ENCODE results near the gene SOCS2. TPM values are rescaled to one million over a fixed set of nuclear protein-coding genes. Genes with fewer than 3 reads are reported as not detected.

The SOCS2 gene
- total RNA-seq, 4 donors from 2014 or later = 18.8 to 76.8 (median 42.0) TPM

DNA sequence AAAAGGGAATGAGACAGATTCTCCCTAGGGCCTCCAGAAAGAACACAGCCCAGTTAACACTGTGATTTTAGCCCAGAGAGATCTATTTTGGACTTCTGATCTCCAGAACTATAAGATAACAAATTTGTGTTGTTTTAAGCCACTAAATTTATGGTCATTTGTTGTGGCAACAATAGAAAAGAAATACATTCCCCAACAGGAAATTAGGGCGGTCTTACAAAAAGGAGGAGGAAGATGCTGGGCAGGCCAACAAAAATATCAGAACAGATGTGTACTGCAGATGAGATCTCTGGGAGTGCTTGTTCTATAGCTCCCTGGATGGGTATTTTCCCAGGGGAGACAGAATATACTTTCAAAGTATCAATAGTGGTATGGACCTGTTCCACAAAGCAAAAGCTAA, 32.0 kb upstream of the SOCS2 start:
- WGBS, 2 donors = 38 to 53% methylated on average over 1 of the region's 1 CpG
- Histone ChIP-seq H3K27ac (no peak overlapping the region), H3K36me3 (no peaks in the 10 kb centered on the region), H3K4me1 (no peaks in the 10 kb centered on the region), H3K4me3 (no peak overlapping the region), H3K9me3 (no peaks in the 10 kb centered on the region), H3K27me3 (no peaks in the 10 kb centered on the region)
- TF ChIP-seq, protein P1, sequence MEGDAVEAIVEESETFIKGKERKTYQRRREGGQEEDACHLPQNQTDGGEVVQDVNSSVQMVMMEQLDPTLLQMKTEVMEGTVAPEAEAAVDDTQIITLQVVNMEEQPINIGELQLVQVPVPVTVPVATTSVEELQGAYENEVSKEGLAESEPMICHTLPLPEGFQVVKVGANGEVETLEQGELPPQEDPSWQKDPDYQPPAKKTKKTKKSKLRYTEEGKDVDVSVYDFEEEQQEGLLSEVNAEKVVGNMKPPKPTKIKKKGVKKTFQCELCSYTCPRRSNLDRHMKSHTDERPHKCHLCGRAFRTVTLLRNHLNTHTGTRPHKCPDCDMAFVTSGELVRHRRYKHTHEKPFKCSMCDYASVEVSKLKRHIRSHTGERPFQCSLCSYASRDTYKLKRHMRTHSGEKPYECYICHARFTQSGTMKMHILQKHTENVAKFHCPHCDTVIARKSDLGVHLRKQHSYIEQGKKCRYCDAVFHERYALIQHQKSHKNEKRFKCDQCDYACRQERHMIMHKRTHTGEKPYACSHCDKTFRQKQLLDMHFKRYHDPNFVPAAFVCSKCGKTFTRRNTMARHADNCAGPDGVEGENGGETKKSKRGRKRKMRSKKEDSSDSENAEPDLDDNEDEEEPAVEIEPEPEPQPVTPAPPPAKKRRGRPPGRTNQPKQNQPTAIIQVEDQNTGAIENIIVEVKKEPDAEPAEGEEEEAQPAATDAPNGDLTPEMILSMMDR (IDR thresholded peaks at IDR 0.05) = no peak
- no peak for TF ChIP-seq EP300 (IDR thresholded peaks at IDR 0.05)
- TF ChIP-seq POLR2A (IDR thresholded peaks at IDR 0.05) = no peak
- DNase-seq (ENCODE audit: low spot score in 2 of 2) = no peak

DNA sequence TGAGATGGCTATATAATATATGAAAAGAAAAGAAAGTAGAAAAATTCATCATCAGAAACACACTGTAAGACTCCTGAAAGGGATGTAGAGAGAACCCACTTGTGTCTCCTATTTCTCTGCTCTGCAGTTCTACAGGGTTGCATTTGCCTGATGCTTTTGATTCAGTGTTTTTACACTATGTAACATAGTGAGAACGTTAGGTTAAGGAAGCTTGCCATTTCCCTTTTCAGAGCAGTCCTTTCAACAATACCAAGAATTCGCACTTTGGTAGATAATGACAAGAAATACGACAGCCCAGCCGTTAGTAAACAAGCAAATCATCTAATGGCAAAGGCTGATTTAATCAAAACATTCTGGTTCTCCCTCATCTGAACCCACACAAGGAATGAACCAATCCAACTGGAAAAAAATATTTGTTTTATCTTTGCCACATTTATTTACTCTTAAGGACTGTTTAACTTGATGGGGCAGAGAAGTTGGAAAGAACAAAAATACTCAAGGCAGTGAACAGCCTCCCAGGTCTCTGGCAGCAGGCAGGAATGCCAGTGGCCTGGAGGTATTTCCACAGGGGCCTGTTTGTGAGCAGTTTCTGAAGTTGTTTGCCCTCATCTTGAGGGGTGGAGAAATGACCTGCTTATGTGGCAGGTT, 30.8 kb upstream of the SOCS2 start:
- 62 to 70% methylated on average over 4 of the region's 4 CpGs for WGBS, 2 donors

DNA sequence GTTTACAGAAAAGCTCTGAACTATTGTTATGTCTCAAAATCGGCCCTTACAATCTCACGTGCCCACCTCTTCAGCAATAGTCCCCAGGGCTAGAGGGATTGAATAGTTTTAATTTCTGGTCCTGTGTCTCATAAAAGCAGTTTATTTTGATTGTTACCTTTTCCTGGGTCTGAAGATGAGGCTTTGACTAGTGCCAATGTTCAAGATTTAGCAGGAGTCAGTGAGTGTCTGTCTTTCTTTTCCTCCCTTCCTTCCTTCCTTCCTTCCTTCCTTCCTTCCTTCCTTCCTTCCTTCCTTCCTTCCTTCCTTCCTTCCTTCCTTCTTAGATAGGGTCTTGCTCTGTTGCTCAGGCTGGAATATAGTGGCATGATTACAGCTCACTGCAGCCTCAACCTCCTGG, 24.7 kb upstream of the SOCS2 start:
- 78 to 85% methylated on average over 2 of the region's 2 CpGs for WGBS, 2 donors
- H3K9me3 ChIP-seq = no peaks in the 10 kb centered on the region
- TF ChIP-seq POLR2A (IDR thresholded peaks at IDR 0.05) (no peak), EP300 (IDR thresholded peaks at IDR 0.05) (no peak)
- TF ChIP-seq, protein P1 (IDR thresholded peaks at IDR 0.05) = no peak
- H3K4me3 ChIP-seq = no peak overlapping the region
- H3K36me3 ChIP-seq = no peaks in the 10 kb centered on the region
- no peaks in the 10 kb centered on the region for H3K27me3 ChIP-seq
- H3K4me1 ChIP-seq = no peaks in the 10 kb centered on the region
- DNase-seq (ENCODE audit: low spot score in 2 of 2) = no peak
- no peak overlapping the region for H3K27ac ChIP-seq

More for the DNA sequence above, 30.8 kb upstream of the SOCS2 start:
- Histone ChIP-seq H3K36me3 (no peaks in the 10 kb centered on the region), H3K4me1 (no peaks in the 10 kb centered on the region), H3K4me3 (no peak overlapping the region), H3K27me3 (no peaks in the 10 kb centered on the region), H3K27ac (no peak overlapping the region), H3K9me3 (no peaks in the 10 kb centered on the region)
- TF ChIP-seq POLR2A (IDR thresholded peaks at IDR 0.05) (no peak), EP300 (IDR thresholded peaks at IDR 0.05) (no peak)
- no peak for DNase-seq (ENCODE audit: low spot score in 2 of 2)

DNA sequence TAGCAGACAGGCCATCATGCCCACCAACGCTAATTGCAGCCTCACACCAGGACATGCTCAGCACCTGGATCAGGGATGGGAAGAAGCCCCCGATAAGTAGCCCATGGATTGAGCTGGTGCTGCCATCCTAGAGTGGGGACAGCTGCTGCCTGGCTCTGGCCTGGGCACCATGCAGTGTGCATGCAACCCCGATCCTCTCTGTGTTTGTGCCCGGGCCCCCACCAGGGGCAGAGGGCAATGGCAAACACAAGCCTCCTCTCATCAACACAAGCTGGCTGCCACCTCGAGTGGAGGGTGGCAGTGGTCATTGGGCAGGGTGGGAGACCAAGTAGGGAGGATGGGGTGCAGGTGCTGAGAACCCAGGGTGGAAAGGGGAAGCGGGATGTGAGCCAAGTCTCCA, 23.3 kb upstream of the SOCS2 start:
- H3K27me3 ChIP-seq = no peaks in the 10 kb centered on the region
- H3K27ac ChIP-seq = no peak overlapping the region
- DNase-seq (ENCODE audit: low spot score in 2 of 2) = no peak
- 77 to 82% methylated on average over 6 of the region's 6 CpGs for WGBS, 2 donors
- H3K4me3 ChIP-seq = no peak overlapping the region
- no peaks in the 10 kb centered on the region for H3K36me3 ChIP-seq
- no peaks in the 10 kb centered on the region for H3K9me3 ChIP-seq
- H3K4me1 ChIP-seq = no peaks in the 10 kb centered on the region
- TF ChIP-seq POLR2A (IDR thresholded peaks at IDR 0.05) (no peak), EP300 (IDR thresholded peaks at IDR 0.05) (no peak)
- TF ChIP-seq, protein P1 (IDR thresholded peaks at IDR 0.05) = no peak

DNA sequence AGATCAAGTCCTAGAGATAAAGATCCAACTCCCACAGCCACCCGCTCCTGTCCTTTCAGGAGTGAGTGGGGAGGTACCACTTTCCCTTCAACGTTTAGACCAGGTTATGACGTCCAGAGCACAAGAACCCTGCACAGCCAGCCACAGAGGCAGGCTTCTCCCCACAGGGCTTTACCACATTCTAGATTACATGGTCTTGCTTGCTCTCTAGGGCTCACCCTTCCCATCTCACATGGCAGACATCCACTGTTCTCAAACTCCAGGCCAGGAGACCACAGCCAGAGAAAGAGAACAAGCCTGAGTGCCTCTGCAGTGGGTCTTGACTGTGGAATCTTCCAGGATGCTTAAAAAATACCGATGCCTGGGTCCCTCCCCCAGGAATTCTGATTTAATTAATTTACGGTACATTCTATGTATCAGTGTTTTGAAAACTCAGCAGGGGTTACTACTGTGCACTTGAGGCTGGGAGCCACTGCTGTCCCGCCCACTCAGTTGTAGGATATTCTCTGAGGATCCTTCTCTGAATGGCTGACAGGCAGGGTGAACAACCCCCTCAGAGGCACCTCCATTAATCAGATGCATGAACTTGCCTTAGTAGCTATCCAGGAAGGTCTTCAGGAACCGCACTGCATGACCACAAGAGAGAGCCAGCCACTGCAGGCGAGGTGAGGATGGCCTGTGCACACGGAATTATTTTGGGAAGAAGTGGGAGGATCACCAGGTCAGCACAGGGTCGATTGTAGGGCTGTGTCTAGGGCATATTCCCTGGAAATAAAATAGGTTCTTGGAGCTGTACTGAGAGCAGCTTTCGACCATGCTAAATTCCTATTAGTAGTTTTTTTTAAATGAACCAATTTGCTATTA, 21.5 kb upstream of the SOCS2 start:
- Histone ChIP-seq H3K4me1 (no peaks in the 10 kb centered on the region), H3K27ac (no peak overlapping the region), H3K36me3 (no peaks in the 10 kb centered on the region), H3K4me3 (no peak overlapping the region), H3K27me3 (no peaks in the 10 kb centered on the region), H3K9me3 (no peaks in the 10 kb centered on the region)
- no peak for DNase-seq (ENCODE audit: low spot score in 2 of 2)
- WGBS, 2 donors = 69 to 72% methylated on average over 11 of the region's 11 CpGs
- TF ChIP-seq POLR2A (IDR thresholded peaks at IDR 0.05) (no peak), EP300 (IDR thresholded peaks at IDR 0.05) (no peak)
- TF ChIP-seq, protein P1 (IDR thresholded peaks at IDR 0.05) = no peak
